GM19468 (cell line): ENCODE results near the gene RPL39L.
"Not testable (repeated sequence)": the region's sequence is repeated elsewhere in the genome, so short reads cannot be mapped to it uniquely, and the experiment has no call there.

Experiments
- ATAC-seq: cut with Tn5 transposase; IDR thresholded peaks from one replicate; pipeline ENCODE4 v1.9.1; 2021; ENCODE audit warnings: mild to moderate bottlenecking, moderate library complexity, moderate number of reproducible peaks; ENCODE audit not compliant: unreplicated experiment; ENCODE audit errors: extremely low read depth

RPL39L gene

GRCh38 chr3:187145149-187145895 lies 6.0 kb upstream of the RPL39L start:
- no peak for ATAC-seq

GRCh38 chr3:187139895-187140253 lies 578 bp upstream of the RPL39L start:
- no peak for ATAC-seq

- ATAC-seq, result no peak
Measured at GRCh38 chr3:187136936-187137335, 2.4 kb downstream of the RPL39L start.

GRCh38 chr3:187136337-187136736 lies 3.0 kb downstream of the RPL39L start:
- no peak for ATAC-seq

GRCh38 chr3:187135172-187135690 lies 4.1 kb downstream of the RPL39L start:
- ATAC-seq, result not testable (repeated sequence)

GRCh38 chr3:187133181-187133580 lies 6.1 kb downstream of the RPL39L start:
- ATAC-seq, result not testable (repeated sequence)

GRCh38 chr3:187132666-187133065 lies 6.6 kb downstream of the RPL39L start:
- ATAC-seq, result no peak

- ATAC-seq, result no peak
Measured at GRCh38 chr3:187131981-187132380, 7.3 kb downstream of the RPL39L start.

- peak; percentile 67 for ATAC-seq
Measured at GRCh38 chr3:187130346-187131066, 8.8 kb downstream of the RPL39L start.

GRCh38 chr3:187125319-187126031 lies 13.8 kb downstream of the RPL39L start:
- no peak for ATAC-seq

GRCh38 chr3:187122261-187122660 lies 17.0 kb downstream of the RPL39L start:
- no peak for ATAC-seq

- ATAC-seq, result no peak
Measured at GRCh38 chr3:187120326-187120725, 19.0 kb downstream of the RPL39L start.

- no peak for ATAC-seq
Measured at GRCh38 chr3:187114511-187114910, 24.8 kb downstream of the RPL39L start.

- ATAC-seq, result no peak
Measured at GRCh38 chr3:187112934-187113793, 26.1 kb downstream of the RPL39L start.

- ATAC-seq, result no peak
Measured at GRCh38 chr3:187110156-187110555, 29.1 kb downstream of the RPL39L start.

- no peak for ATAC-seq
Measured at GRCh38 chr3:187107989-187108388, 31.3 kb downstream of the RPL39L start.

- no peak for ATAC-seq
Measured at GRCh38 chr3:187105700-187106099, 33.6 kb downstream of the RPL39L start.

- no peak for ATAC-seq
Measured at GRCh38 chr3:187104933-187105332, 34.4 kb downstream of the RPL39L start.

- ATAC-seq, result no peak
Measured at GRCh38 chr3:187104342-187104741, 35.0 kb downstream of the RPL39L start.

GRCh38 chr3:187103251-187103650 lies 36.0 kb downstream of the RPL39L start:
- ATAC-seq, result no peak
